HG02798 (cell line): Measurements from ENCODE around the gene HP.
"Not testable (repeated sequence)": the region's sequence is repeated elsewhere in the genome, so short reads cannot be mapped to it uniquely, and the experiment has no call there.

ENCODE experiments used
- ATAC-seq: cut with Tn5 transposase; IDR thresholded peaks from one replicate; pipeline ENCODE4 v1.9.1; 2021; ENCODE audit warnings: mild to moderate bottlenecking; ENCODE audit not compliant: unreplicated experiment, poor library complexity

The HP gene

GRCh38 chr16:72042157-72042660, 12.1 kb upstream of the HP start:
- ATAC-seq, result no peak

- ATAC-seq, result no peak
Observed at GRCh38 chr16:72043058-72043457, 11.2 kb upstream of the HP start.

GRCh38 chr16:72043539-72043938, 10.8 kb upstream of the HP start:
- ATAC-seq, result no peak

- no peak for ATAC-seq
Observed at GRCh38 chr16:72044296-72044695, 10.0 kb upstream of the HP start.

- ATAC-seq, result no peak
Observed at GRCh38 chr16:72044825-72045359, 9.4 kb upstream of the HP start.

GRCh38 chr16:72049110-72049509, 5.2 kb upstream of the HP start:
- no peak for ATAC-seq

- ATAC-seq, result no peak
Observed at GRCh38 chr16:72050769-72051464, 3.4 kb upstream of the HP start.

- no peak for ATAC-seq
Observed at GRCh38 chr16:72051818-72052217, 2.5 kb upstream of the HP start.

- no peak for ATAC-seq
Observed at GRCh38 chr16:72055911-72056310, 1.6 kb downstream of the HP start.

- not testable (repeated sequence) for ATAC-seq
Observed at GRCh38 chr16:72057313-72057712, 3.0 kb downstream of the HP start.

- ATAC-seq, result not testable (repeated sequence)
Observed at GRCh38 chr16:72059060-72059459, 4.8 kb downstream of the HP start.

- no peak for ATAC-seq
Observed at GRCh38 chr16:72060405-72060804, 6.1 kb downstream of the HP start.

GRCh38 chr16:72061564-72061963, 7.3 kb downstream of the HP start:
- ATAC-seq, result no peak

- no peak for ATAC-seq
Observed at GRCh38 chr16:72064361-72064894, 10.1 kb downstream of the HP start.

- no peak for ATAC-seq
Observed at GRCh38 chr16:72066747-72067146, 12.4 kb downstream of the HP start.

GRCh38 chr16:72068930-72069329, 14.6 kb downstream of the HP start:
- ATAC-seq, result no peak

GRCh38 chr16:72072514-72073342, 18.4 kb downstream of the HP start:
- ATAC-seq, result no peak

GRCh38 chr16:72073560-72074230, 19.4 kb downstream of the HP start:
- no peak for ATAC-seq

GRCh38 chr16:72075067-72075466, 20.8 kb downstream of the HP start:
- not testable (repeated sequence) for ATAC-seq

GRCh38 chr16:72076991-72077706, 22.8 kb downstream of the HP start:
- ATAC-seq, result not testable (repeated sequence)
